Esophagus muscularis mucosa (tissue), 4 donors: ENCODE results near the gene SLC25A48.

Experiments
- EP300 ChIP-seq: sonication (generic); formaldehyde crosslinking; IDR thresholded peaks from one replicate; pipeline ENCODE4 v1.6.1; 2017; ENCODE audit warnings: antibody characterized with exemption
- POLR2A ChIP-seq: fragments of 450-650 bp; IDR thresholded peaks from one replicate; pipeline ENCODE4 v1.6.1; 2017; ENCODE audit warnings: antibody characterized with exemption, moderate library complexity, mild to moderate bottlenecking, low read depth
- POLR2AphosphoS5 ChIP-seq, 2 donors: sonication (generic); formaldehyde crosslinking; IDR thresholded peaks; one replicate each; pipeline ENCODE4 v1.6.1; 2017; ENCODE audit warnings: antibody characterized with exemption in 2 of 2
- TF ChIP-seq, protein P1 (sequence below), 3 experiments: fragments of 200-600 bp in 2 of 3; fragments of 450-650 bp in 1 of 3; sonication (generic) in 2 of 3; IDR thresholded peaks; one replicate each; pipeline ENCODE4 v1.5.1; 2017 to 2019; ENCODE audit warnings: antibody characterized with exemption in 3 of 3, mild to moderate bottlenecking in 2 of 3, moderate library complexity in 1 of 3

- TF ChIP-seq, protein P1, sequence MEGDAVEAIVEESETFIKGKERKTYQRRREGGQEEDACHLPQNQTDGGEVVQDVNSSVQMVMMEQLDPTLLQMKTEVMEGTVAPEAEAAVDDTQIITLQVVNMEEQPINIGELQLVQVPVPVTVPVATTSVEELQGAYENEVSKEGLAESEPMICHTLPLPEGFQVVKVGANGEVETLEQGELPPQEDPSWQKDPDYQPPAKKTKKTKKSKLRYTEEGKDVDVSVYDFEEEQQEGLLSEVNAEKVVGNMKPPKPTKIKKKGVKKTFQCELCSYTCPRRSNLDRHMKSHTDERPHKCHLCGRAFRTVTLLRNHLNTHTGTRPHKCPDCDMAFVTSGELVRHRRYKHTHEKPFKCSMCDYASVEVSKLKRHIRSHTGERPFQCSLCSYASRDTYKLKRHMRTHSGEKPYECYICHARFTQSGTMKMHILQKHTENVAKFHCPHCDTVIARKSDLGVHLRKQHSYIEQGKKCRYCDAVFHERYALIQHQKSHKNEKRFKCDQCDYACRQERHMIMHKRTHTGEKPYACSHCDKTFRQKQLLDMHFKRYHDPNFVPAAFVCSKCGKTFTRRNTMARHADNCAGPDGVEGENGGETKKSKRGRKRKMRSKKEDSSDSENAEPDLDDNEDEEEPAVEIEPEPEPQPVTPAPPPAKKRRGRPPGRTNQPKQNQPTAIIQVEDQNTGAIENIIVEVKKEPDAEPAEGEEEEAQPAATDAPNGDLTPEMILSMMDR (IDR thresholded peaks at IDR 0.05): no peak
- TF ChIP-seq POLR2A (no peak), POLR2AphosphoS5 (IDR thresholded peaks at IDR 0.05) (no peak), EP300 (no peak)
Observed at GRCh38 chr5:135913713-135914626, 79.5 kb downstream of the SLC25A48 start.
